Measurements from ENCODE around the gene CD226. TPM values are rescaled to one million over a fixed set of nuclear protein-coding genes. Genes with fewer than 3 reads are reported as not detected.

The CD226 gene
- total RNA-seq, 1 donor from 2014 or later = 0.40 TPM

DNA sequence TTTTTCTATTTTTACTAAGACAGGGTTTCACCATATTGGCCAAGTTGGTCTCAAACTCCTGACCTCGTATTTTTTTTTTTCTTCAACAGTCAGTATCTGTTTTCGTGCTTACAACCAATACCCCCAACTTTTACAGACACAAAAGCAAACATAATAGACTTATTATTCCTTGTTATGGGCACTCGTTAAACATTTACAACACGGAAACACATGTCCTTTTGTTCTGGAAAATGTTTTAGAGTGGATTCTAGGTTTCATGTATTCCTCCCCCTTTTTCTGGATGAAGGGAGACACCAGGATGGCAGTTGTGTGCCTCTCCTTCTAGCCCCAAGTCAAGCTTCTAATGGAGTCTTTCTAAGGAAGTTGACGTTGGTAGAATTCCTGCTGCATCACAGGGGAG is 88.8 kb downstream of the CD226 start:
- TF ChIP-seq CTCF (conservative IDR thresholded peaks at IDR 0.05) = no peak
- Mint-ChIP-seq H3K36me3 (ENCODE audit: low read depth) (no peaks in the 10 kb centered on the region), H3K27me3 (ENCODE audit: low read depth) (no peaks in the 10 kb centered on the region), H3K4me1 (no peaks in the 10 kb centered on the region), H3K9me3 (no peaks in the 10 kb centered on the region), H3K27ac (ENCODE audit: unreplicated experiment) (no peak overlapping the region), H3K4me3 (no peak overlapping the region)
- no peak for DNase-seq (ENCODE audit: low read depth, low spot score)

DNA sequence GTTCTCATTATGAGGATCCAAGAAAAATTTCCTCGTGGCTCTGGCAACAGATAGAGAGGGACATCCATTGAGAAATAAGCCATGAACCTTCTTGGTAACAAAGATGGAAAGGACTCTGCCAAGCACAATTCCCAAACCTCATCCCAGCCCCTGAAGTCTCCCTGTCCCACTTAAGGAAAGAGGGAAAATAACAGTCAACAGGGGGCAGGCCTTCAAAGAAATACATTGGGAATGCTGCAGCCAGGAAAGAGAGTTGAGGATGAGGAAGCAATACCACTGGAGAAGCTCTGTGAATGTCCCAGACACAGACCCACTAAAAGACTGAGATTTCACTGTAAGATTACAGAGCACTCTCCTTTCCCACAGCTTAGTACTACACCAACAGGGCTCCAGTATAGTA is 93.2 kb downstream of the CD226 start:
- Mint-ChIP-seq H3K9me3 (peaks cover 2% of the 10 kb centered on the region), H3K4me3 (no peak overlapping the region), H3K36me3 (ENCODE audit: low read depth) (no peaks in the 10 kb centered on the region), H3K27ac (ENCODE audit: unreplicated experiment) (no peak overlapping the region), H3K4me1 (no peaks in the 10 kb centered on the region), H3K27me3 (ENCODE audit: low read depth) (no peaks in the 10 kb centered on the region)
- TF ChIP-seq CTCF (conservative IDR thresholded peaks at IDR 0.05) = no peak
- DNase-seq (ENCODE audit: low read depth, low spot score) = no peak

- TF ChIP-seq CTCF (conservative IDR thresholded peaks at IDR 0.05) = no peak
- no peaks in the 10 kb centered on the region for H3K27me3 Mint-ChIP-seq (ENCODE audit: low read depth)
- no peaks in the 10 kb centered on the region for H3K36me3 Mint-ChIP-seq (ENCODE audit: low read depth)
- peaks cover 2% of the 10 kb centered on the region for H3K9me3 Mint-ChIP-seq
- H3K27ac Mint-ChIP-seq (ENCODE audit: unreplicated experiment) = no peak overlapping the region
- no peak for DNase-seq (ENCODE audit: low read depth, low spot score)
- H3K4me3 Mint-ChIP-seq = no peak overlapping the region
- H3K4me1 Mint-ChIP-seq = no peaks in the 10 kb centered on the region
These were observed 94.6 kb downstream of the CD226 start for GRCh38 chr18:69853051-69853450.

DNA sequence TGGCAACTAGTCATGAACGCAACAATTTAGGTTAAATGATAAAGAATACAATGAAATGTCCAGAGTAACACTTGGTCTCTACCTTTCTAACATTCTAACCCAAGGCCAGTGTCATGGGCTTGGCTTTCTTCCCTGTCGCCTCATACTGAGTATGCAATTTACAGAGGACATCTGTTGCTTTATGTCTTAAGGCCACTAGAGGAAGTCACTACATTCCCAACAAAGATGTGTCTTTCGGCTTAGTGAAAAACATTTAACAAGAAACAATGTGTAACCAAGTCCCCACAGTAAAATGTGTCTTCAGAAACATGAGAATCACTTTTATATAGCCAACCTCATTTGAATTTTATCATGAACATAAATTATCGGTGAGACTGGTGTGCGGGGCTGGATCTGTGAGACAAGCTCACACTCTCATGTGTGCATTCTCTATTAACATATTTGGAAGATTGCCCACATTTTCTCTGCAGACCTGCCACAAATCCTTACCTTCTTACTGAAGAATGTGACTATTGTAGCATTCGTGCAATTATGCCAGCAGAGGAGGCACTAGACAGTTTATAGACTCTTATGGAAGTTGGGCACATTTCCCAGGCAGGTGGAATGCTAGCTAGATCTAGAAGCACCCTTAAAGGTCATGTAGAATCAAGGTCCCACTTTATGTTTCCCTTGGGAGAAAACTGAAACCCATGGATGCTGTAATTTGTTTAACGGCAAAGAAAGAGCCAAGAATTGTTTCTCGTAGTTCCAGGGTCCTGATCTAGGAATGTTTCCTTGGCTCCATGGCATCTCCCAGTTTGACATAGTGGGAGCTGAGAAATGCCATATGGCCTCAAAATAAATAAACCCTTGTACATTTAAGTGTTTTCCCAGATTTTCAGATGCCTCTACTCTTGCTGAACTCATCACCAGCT is 101.8 kb downstream of the CD226 start:
- DNase-seq (ENCODE audit: low read depth, low spot score) = no peak
- no peaks in the 10 kb centered on the region for H3K36me3 Mint-ChIP-seq (ENCODE audit: low read depth)
- TF ChIP-seq CTCF (conservative IDR thresholded peaks at IDR 0.05) = no peak
- no peaks in the 10 kb centered on the region for H3K27me3 Mint-ChIP-seq (ENCODE audit: low read depth)
- no peaks in the 10 kb centered on the region for H3K4me1 Mint-ChIP-seq
- no peaks in the 10 kb centered on the region for H3K9me3 Mint-ChIP-seq
- H3K4me3 Mint-ChIP-seq = no peak overlapping the region
- no peak overlapping the region for H3K27ac Mint-ChIP-seq (ENCODE audit: unreplicated experiment)

DNA sequence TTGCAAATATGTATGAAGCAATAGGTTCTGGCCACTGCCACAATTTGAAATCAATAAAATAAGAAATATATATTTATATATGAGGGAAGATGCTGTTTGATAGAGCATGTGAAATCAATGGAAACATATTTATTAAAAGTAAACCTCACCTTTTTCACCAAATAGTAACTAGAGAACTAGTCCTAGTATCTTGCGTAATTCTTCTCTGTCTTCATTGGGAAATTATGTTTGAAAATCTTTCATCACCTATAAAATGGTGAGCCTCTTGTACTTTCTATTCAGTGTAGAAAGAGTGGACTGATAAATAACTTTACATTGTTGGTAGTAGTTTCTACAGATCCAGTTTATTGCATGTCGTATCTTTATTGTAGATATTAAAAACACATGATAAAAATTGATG is 103.0 kb downstream of the CD226 start:
- DNase-seq (ENCODE audit: low read depth, low spot score) = no peak
- H3K36me3 Mint-ChIP-seq (ENCODE audit: low read depth) = no peaks in the 10 kb centered on the region
- no peak overlapping the region for H3K4me3 Mint-ChIP-seq
- no peaks in the 10 kb centered on the region for H3K4me1 Mint-ChIP-seq
- no peaks in the 10 kb centered on the region for H3K27me3 Mint-ChIP-seq (ENCODE audit: low read depth)
- H3K9me3 Mint-ChIP-seq = no peaks in the 10 kb centered on the region
- TF ChIP-seq CTCF (conservative IDR thresholded peaks at IDR 0.05) = no peak
- H3K27ac Mint-ChIP-seq (ENCODE audit: unreplicated experiment) = no peak overlapping the region
